Activated CD8-positive, alpha-beta memory T cell treated with anti-CD3 and anti-CD28 coated beads, Interleukin-2, amount 10 ng/mL, durations not matched to agents 7 days and 5 days (primary cell): ENCODE results near the gene DPH2. TPM values are rescaled to one million over a fixed set of nuclear protein-coding genes. Genes with fewer than 3 reads are reported as not detected.

Experiments used
- ATAC-seq: fragments of 150-1000 bp; cut with Tn5 transposase; one replicate; pipeline ENCODE4 v1.10.0; 2021; ENCODE audit warnings: moderate library complexity
- CTCF ChIA-PET: fragments of 350-600 bp; sonication (Branson Sonifier 250); formaldehyde crosslinking; loops from one replicate; lab custom pipeline; 2021; ENCODE audit warnings: antibody characterized with exemption; lab: Charles Lee
- DNase-seq: peaks from one replicate; pipeline ENCODE4 v3.0.0-alpha.2; 2020
- H3K27ac Mint-ChIP-seq: one replicate; pipeline ENCODE4 v1.8.0; 2021; ENCODE audit warnings: mild to moderate bottlenecking, mixed read lengths
- H3K27me3 Mint-ChIP-seq: one replicate; pipeline ENCODE4 v1.8.0; 2021; ENCODE audit warnings: mixed read lengths
- H3K36me3 Mint-ChIP-seq: one replicate; pipeline ENCODE4 v1.8.0; 2021; ENCODE audit warnings: mild to moderate bottlenecking, mixed read lengths
- H3K4me1 Mint-ChIP-seq: one replicate; pipeline ENCODE4 v1.8.0; 2021; ENCODE audit warnings: mixed read lengths
- H3K4me3 Mint-ChIP-seq: one replicate; pipeline ENCODE4 v1.8.0; 2021; ENCODE audit warnings: mild to moderate bottlenecking, moderate library complexity, mixed read lengths
- H3K9me3 Mint-ChIP-seq: one replicate; pipeline ENCODE4 v1.8.0; 2022; ENCODE audit warnings: low read depth, mixed read lengths
- total RNA-seq, 2 experiments: library from RNA; stranded (reverse); gene quantifications; one replicate each; pipeline ENCODE4 v1.2.3, GENCODE V29; 2021

The DPH2 gene
- total RNA-seq, 2 experiments from 2014 or later = 28.1 to 39.8 TPM

- Mint-ChIP-seq H3K27ac (peak overlapping the region; percentile 90), H3K9me3 (no peaks in the 10 kb centered on the region), H3K36me3 (peaks cover 24% of the 10 kb centered on the region), H3K27me3 (no peaks in the 10 kb centered on the region), H3K4me1 (peaks cover 58% of the 10 kb centered on the region), H3K4me3 (peak overlapping the region; percentile 83)
- CTCF ChIA-PET = interaction anchor here (1.0 to 2.4 kb wide), 7 partner anchors 13 to 212 kb away, joined by 3 to 10 read pairs (median 5); partner anchors contain the start of gene CCDC24
- DNase-seq = peak; percentile 51
- ATAC-seq = no peak
Measured at GRCh38 chr1:43975249-43975961, 5.6 kb downstream of the DPH2 start.

DNA sequence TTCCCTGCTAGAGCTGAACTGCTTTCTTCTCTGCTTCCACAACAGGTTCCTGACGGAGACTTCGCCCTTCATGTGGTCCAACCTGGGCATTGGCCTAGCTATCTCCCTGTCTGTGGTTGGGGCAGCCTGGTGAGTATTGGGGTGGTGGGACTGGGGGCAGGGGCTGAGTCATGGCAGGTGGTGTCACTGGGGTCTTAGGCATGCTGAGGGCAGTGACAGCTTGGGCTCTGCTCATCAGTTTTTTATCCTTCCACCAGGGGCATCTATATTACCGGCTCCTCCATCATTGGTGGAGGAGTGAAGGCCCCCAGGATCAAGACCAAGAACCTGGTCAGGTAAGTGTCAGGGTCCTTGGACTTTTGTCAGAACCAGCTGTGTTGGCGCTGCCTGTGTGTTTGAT lies 6.2 kb downstream of the DPH2 start:
- Mint-ChIP-seq H3K4me1 (peaks cover 56% of the 10 kb centered on the region), H3K36me3 (peaks cover 24% of the 10 kb centered on the region), H3K4me3 (peak overlapping the region; percentile 83), H3K9me3 (no peaks in the 10 kb centered on the region), H3K27ac (peak overlapping the region; percentile 90), H3K27me3 (no peaks in the 10 kb centered on the region)
- ATAC-seq (no peak), DNase-seq (no peak)
- CTCF ChIA-PET = interaction anchor here (1.7 to 2.4 kb wide), 4 partner anchors 15 to 213 kb away, joined by 5 to 10 read pairs (median 7); partner anchors contain the start of gene CCDC24

DNA sequence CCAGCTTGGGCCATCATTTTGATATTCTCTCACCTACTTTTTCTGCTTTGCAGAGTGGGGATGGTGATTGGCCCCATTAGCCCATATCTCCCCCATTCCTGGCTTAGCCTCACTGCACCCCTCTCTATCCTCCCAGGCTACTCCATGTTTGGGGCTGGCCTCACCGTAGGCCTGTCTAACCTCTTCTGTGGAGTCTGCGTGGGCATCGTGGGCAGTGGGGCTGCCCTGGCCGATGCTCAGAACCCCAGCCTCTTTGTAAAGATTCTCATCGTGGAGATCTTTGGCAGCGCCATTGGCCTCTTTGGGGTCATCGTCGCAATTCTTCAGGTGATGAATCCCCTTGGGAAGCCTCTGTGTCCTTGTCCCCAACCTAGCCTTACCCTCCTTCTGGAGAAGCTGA lies 7.1 kb downstream of the DPH2 start:
- DNase-seq (no peak), ATAC-seq (no peak)
- peaks cover 24% of the 10 kb centered on the region for H3K36me3 Mint-ChIP-seq
- H3K27ac Mint-ChIP-seq = no peak overlapping the region
- no peaks in the 10 kb centered on the region for H3K27me3 Mint-ChIP-seq
- CTCF ChIA-PET = no interaction called here
- peak overlapping the region; percentile 83 for H3K4me3 Mint-ChIP-seq
- H3K4me1 Mint-ChIP-seq = peaks cover 53% of the 10 kb centered on the region
- H3K9me3 Mint-ChIP-seq = no peaks in the 10 kb centered on the region

DNA sequence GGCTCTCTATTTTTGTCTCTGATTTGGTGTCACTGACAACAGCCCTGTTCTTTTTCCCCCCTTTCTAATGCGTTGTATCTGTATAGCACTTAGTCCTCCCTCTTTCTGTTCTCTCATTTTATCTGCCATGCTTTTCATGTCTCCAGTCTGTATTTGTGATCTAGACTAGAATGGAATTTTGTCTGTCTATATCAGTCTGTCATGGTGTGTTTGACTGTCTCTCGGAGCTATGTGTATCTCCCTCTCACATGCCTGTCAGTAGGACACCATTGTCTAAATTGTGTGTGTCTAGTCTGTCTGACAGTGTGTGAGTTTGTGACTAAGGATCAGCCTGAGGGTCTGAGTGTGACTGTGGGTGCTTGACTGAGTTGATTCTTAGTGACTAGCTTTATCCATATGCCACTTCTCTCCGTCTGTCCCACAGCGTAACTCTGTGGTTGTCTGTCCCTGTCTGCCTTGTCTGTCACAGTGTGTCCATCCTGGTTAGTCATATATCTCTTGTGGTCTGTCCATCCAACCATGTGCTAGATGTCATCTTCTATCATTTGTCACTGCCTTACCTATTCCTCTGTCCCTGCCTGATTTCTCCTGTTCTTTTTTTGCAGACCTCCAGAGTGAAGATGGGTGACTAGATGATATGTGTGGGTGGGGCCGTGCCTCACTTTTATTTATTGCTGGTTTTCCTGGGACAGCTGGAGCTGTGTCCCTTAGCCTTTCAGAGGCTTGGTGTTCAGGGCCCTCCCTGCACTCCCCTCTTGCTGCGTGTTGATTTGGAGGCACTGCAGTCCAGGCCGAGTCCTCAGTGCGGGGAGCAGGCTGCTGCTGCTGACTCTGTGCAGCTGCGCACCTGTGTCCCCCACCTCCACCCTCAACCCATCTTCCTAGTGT lies 7.8 kb downstream of the DPH2 start:
- no peak for DNase-seq
- H3K9me3 Mint-ChIP-seq = no peaks in the 10 kb centered on the region
- peaks cover 53% of the 10 kb centered on the region for H3K4me1 Mint-ChIP-seq
- no peak for ATAC-seq
- CTCF ChIA-PET = interaction anchor here (1.1 kb wide), 1 partner anchor 31 kb away, joined by 4 read pairs; the partner anchor contains the start of gene IPO13
- no peaks in the 10 kb centered on the region for H3K27me3 Mint-ChIP-seq
- peak overlapping the region; percentile 73 for H3K4me3 Mint-ChIP-seq
- peaks cover 20% of the 10 kb centered on the region for H3K36me3 Mint-ChIP-seq
- H3K27ac Mint-ChIP-seq = no peak overlapping the region

GRCh38 chr1:43978264-43978550 lies 8.4 kb downstream of the DPH2 start:
- CTCF ChIA-PET = interaction anchor here (1.1 kb wide), 1 partner anchor 31 kb away, joined by 4 read pairs; the partner anchor contains the start of gene IPO13
- peaks cover 53% of the 10 kb centered on the region for H3K4me1 Mint-ChIP-seq
- no peak overlapping the region for H3K27ac Mint-ChIP-seq

DNA sequence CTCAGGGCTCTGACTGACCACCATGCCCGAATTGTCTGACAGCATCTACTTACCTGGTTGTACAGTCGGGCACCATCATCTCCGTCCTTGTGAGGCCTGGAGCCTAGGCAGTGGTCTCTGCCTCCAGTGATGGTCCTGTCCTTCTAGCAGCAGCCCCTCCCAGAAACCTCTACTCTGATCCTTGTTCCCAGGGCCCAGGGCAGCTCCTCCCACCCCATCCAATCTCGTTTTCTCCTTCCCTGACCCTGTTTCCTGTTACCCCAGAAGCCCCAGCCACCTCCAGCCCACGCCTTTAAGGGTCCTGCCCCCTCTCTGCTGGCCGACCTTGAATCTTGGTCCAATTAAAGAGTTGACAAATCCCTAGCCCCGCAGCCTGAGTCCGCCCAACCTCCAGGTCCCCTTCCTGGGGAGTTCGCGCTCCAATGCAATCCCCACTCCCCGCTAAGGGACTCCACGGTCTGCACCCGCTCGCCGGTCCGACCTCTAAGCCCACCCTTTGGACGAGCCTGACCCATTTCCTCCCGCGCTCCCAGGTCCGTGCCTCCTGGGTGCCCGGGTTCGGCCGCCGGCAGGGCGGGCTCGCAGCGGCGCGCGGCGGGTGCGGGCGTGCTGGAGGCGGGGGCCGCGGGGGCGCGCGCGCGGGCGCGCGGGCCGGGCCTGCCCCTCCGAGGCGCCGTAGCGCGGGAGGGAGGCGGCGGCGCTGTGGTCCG lies 8.9 kb downstream of the DPH2 start, which contains the start of gene B4GALT2:
TSS of gene B4GALT2 (plus strand) at position 660 of the 710 bp plus-strand sequence. CDS start 1,951 bp downstream, outside the sequence.
- Mint-ChIP-seq H3K4me3 (peak within 1 kb of the TSS; percentile 81), H3K9me3 (no peaks in the 10 kb centered on the region), H3K27ac (peak within 1 kb of the TSS; percentile 77), H3K27me3 (no peaks in the 10 kb centered on the region), H3K4me1 (peaks cover 49% of the 10 kb centered on the region), H3K36me3 (peaks cover 17% of the 10 kb centered on the region)
- ATAC-seq (peak; percentile 20), DNase-seq (peak; percentile 55)
- CTCF ChIA-PET = interaction anchor here (1.1 kb wide), 1 partner anchor 32 kb away, joined by 4 read pairs; the partner anchor contains the start of gene IPO13

More at GRCh38 chr1:43978264-43978550, 8.4 kb downstream of the DPH2 start:
- Mint-ChIP-seq H3K4me3 (peak overlapping the region; percentile 73), H3K27me3 (no peaks in the 10 kb centered on the region), H3K9me3 (no peaks in the 10 kb centered on the region), H3K36me3 (peaks cover 19% of the 10 kb centered on the region)
- DNase-seq = no peak
- no peak for ATAC-seq

DNA sequence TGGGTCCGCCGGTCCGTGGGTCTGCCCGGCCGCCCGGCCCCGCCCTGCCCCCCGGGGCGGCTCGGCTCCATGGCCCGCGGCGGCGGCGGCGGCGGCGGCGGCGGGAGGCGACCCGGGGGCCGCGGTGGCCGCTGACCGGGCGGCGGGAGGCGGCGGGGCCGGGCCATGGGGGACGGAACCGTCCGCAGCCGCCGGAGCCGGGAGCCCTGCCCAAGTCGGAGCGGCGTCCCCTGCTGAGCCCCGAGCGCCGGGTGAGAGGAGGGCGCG lies 9.4 kb downstream of the DPH2 start:
- Mint-ChIP-seq H3K27ac (no peak overlapping the region), H3K4me3 (no peak overlapping the region), H3K36me3 (peaks cover 17% of the 10 kb centered on the region), H3K27me3 (no peaks in the 10 kb centered on the region), H3K9me3 (no peaks in the 10 kb centered on the region), H3K4me1 (peaks cover 44% of the 10 kb centered on the region)
- no peak for DNase-seq
- ATAC-seq = no peak
- CTCF ChIA-PET = no interaction called here

DNA sequence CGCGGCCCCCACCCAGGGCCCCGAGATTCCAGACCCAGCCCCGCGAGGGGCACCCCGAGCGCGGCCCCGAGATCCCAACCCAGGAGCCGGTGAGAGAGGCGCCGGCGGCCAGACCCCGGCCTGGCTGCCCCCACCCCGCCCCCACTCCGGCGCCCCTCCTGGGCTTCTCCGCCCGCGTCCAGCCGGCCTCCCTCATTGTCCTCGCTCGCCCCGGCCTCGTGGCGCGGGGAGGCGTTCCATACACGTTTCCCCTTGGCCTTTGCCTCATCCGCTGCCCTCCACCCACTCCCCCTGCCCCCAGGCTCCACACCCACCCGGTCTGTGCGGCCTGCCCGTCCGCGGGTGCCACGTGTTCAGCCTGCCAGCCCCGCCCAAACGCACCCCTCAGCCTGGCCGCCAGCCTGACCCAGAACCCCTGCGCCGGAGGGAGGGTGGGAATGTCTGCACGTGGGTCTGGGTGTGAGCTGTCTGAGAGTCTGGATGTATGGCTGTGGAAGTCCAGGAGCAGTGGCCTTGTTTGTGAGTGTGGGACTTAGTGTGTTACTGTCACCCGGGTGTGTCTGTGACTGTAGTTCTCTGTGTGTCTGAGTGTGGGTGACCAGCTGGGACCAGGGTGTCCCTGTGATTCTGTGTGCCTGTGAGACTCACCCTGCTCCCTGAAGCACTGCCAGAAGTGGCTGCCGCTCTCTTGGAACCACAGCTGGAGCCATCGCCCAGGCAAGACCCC lies 9.9 kb downstream of the DPH2 start:
- Mint-ChIP-seq H3K9me3 (no peaks in the 10 kb centered on the region), H3K27ac (peak overlapping the region; percentile 77), H3K27me3 (no peaks in the 10 kb centered on the region), H3K36me3 (peaks cover 17% of the 10 kb centered on the region), H3K4me1 (peaks cover 42% of the 10 kb centered on the region), H3K4me3 (peak overlapping the region; percentile 81)
- DNase-seq (peak; percentile 59), ATAC-seq (peak; percentile 28)
- CTCF ChIA-PET = no interaction called here

- Mint-ChIP-seq H3K4me1 (peaks cover 42% of the 10 kb centered on the region), H3K27ac (no peak overlapping the region), H3K9me3 (no peaks in the 10 kb centered on the region), H3K27me3 (no peaks in the 10 kb centered on the region), H3K36me3 (peaks cover 17% of the 10 kb centered on the region), H3K4me3 (peak overlapping the region; percentile 81)
- ATAC-seq (no peak), DNase-seq (no peak)
- CTCF ChIA-PET = interaction anchor here (0.5 kb wide), 1 partner anchor 325 kb away, joined by 3 read pairs; no protein-coding TSS in a partner anchor
Measured at GRCh38 chr1:43980255-43981134, 10.7 kb downstream of the DPH2 start.

DNA sequence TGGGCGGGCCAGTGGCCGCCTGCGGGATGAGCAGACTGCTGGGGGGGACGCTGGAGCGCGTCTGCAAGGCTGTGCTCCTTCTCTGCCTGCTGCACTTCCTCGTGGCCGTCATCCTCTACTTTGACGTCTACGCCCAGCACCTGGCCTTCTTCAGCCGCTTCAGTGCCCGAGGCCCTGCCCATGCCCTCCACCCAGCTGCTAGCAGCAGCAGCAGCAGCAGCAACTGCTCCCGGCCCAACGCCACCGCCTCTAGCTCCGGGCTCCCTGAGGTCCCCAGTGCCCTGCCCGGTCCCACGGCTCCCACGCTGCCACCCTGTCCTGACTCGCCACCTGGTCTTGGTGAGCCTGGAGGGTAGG lies 11.3 kb downstream of the DPH2 start:
- H3K4me3 Mint-ChIP-seq = no peak overlapping the region

GRCh38 chr1:43981636-43982035 lies 11.8 kb downstream of the DPH2 start:
- no peak overlapping the region for H3K4me3 Mint-ChIP-seq
- CTCF ChIA-PET = no interaction called here
- H3K36me3 Mint-ChIP-seq = peaks cover 13% of the 10 kb centered on the region

More for the DNA sequence above, 11.3 kb downstream of the DPH2 start:
- ATAC-seq (no peak), DNase-seq (no peak)
- peaks cover 17% of the 10 kb centered on the region for H3K36me3 Mint-ChIP-seq
- H3K27me3 Mint-ChIP-seq = no peaks in the 10 kb centered on the region
- peaks cover 37% of the 10 kb centered on the region for H3K4me1 Mint-ChIP-seq
- CTCF ChIA-PET = no interaction called here
- no peak overlapping the region for H3K27ac Mint-ChIP-seq
- H3K9me3 Mint-ChIP-seq = no peaks in the 10 kb centered on the region

DNA sequence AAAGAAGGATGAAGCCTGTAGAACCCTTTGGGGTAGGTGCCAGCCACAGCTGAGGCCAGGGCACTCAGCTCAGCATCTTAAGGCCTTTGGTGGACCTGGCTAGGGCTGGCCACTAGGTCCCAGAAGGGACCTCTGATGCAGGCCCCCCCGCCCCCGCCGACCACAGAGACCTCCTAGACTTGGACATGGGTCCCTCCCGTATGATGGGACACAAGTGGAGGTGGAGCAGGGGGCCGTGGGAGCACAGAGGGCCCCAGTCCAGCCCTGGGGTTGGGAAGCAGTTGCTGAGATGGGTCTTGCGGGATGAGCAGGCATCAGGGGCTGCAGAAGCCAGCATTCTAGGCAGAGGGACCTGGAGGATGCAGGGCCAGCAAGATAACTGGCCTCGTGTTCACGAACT lies 12.4 kb downstream of the DPH2 start:
- no peaks in the 10 kb centered on the region for H3K9me3 Mint-ChIP-seq
- CTCF ChIA-PET = no interaction called here
- no peaks in the 10 kb centered on the region for H3K27me3 Mint-ChIP-seq
- peaks cover 26% of the 10 kb centered on the region for H3K4me1 Mint-ChIP-seq
- ATAC-seq (no peak), DNase-seq (no peak)
- H3K36me3 Mint-ChIP-seq = peaks cover 8% of the 10 kb centered on the region
- H3K4me3 Mint-ChIP-seq = no peak overlapping the region
- H3K27ac Mint-ChIP-seq = no peak overlapping the region

More at GRCh38 chr1:43981636-43982035, 11.8 kb downstream of the DPH2 start:
- Mint-ChIP-seq H3K27me3 (no peaks in the 10 kb centered on the region), H3K4me1 (peaks cover 32% of the 10 kb centered on the region), H3K9me3 (no peaks in the 10 kb centered on the region), H3K27ac (no peak overlapping the region)
- no peak for DNase-seq
- no peak for ATAC-seq
